ENCODE measurements around the gene ALAS1.

Gene ALAS1

GRCh38 chr3:52213901-52214300 is 15.9 kb downstream of the ALAS1 start:
- H3K36me3 ChIP-seq (ENCODE audit: control insufficient read depth in 2 of 2, insufficient read depth in 1 of 2, low read length in 2 of 2): peaks cover 21 to 72% of the 10 kb centered on the region in 2 experiments; a peak in 2 of 3 replicates

GRCh38 chr3:52215351-52215750 is 17.4 kb downstream of the ALAS1 start:
- peaks cover 8 to 57% of the 10 kb centered on the region in 2 experiments; a peak in 2 of 3 replicates for H3K36me3 ChIP-seq (ENCODE audit: control insufficient read depth in 2 of 2, insufficient read depth in 1 of 2, low read length in 2 of 2)
- POLR2A ChIA-PET: no interaction called here
- TF ChIP-seq ZNF155 (tag by site-specific recombination; IDR thresholded peaks at IDR 0.05) (no peak), ZNF777 (tag by site-specific recombination; IDR thresholded peaks at IDR 0.05; ENCODE audit: borderline replicate concordance) (no peak), ZXDB (tag by site-specific recombination; IDR thresholded peaks at IDR 0.05) (no peak), OSR2 (tag by site-specific recombination; IDR thresholded peaks at IDR 0.05) (no peak), ZNF555 (tag by site-specific recombination; conservative IDR thresholded peaks at IDR 0.05) (no peak), PRDM6 (tag by site-specific recombination; IDR thresholded peaks at IDR 0.05) (no peak), HOXC10 (CRISPR knock-in tag; IDR thresholded peaks at IDR 0.05) (no peak), ZNF433 (tag by site-specific recombination; IDR thresholded peaks at IDR 0.05; ENCODE audit: low read depth) (no peak), ZNF610 (tag by site-specific recombination; IDR thresholded peaks at IDR 0.05; ENCODE audit: borderline replicate concordance) (no peak), AEBP2 (tag by site-specific recombination; IDR thresholded peaks at IDR 0.05; ENCODE audit: borderline replicate concordance) (no peak), TSHZ1 (tag by site-specific recombination; IDR thresholded peaks at IDR 0.05; ENCODE audit: borderline replicate concordance) (no peak), PRDM1 (tag by site-specific recombination; IDR thresholded peaks at IDR 0.05) (no peak), ZNF658 (tag by site-specific recombination; IDR thresholded peaks at IDR 0.05) (no peak)

More at GRCh38 chr3:52213901-52214300, 15.9 kb downstream of the ALAS1 start:
- ChIA-PET POLR2A (no interaction called here), CTCF (no interaction called here)
- Histone ChIP-seq H3K4me1 (ENCODE audit: control insufficient read depth, insufficient read depth, low read length) (no peaks in the 10 kb centered on the region), H3K27ac (ENCODE audit: extremely low read depth, low read depth, low read length) (no peak overlapping the region), H3K4me3 (ENCODE audit: low read depth, low read length) (no peak overlapping the region), H3K9me3 (ENCODE audit: control insufficient read depth, insufficient read depth, low read depth, low read length) (no peaks in the 10 kb centered on the region)
- TF ChIP-seq PRDM1 (tag by site-specific recombination; IDR thresholded peaks at IDR 0.05) (no peak), OVOL3 (tag by site-specific recombination; IDR thresholded peaks at IDR 0.05) (no peak), ZNF433 (tag by site-specific recombination; IDR thresholded peaks at IDR 0.05; ENCODE audit: low read depth) (no peak), ZNF791 (tag by site-specific recombination; IDR thresholded peaks at IDR 0.05) (no peak), ZNF292 (tag by site-specific recombination; IDR thresholded peaks at IDR 0.05; ENCODE audit: borderline replicate concordance, low read depth) (no peak), ZSCAN4 (tag by site-specific recombination; IDR thresholded peaks at IDR 0.05) (no peak)

More at GRCh38 chr3:52215351-52215750, 17.4 kb downstream of the ALAS1 start:
- no peaks in the 10 kb centered on the region for H3K9me3 ChIP-seq (ENCODE audit: control insufficient read depth, insufficient read depth, low read depth, low read length)
- no peaks in the 10 kb centered on the region for H3K4me1 ChIP-seq (ENCODE audit: control insufficient read depth, insufficient read depth, low read length)
- CTCF ChIA-PET: interaction anchor here (0.6 to 1.1 kb wide), 2 partner anchors 16 to 122 kb away, joined by 3 read pairs; no protein-coding TSS in a partner anchor
- no peak overlapping the region for H3K4me3 ChIP-seq (ENCODE audit: low read depth, low read length)
- H3K27ac ChIP-seq (ENCODE audit: extremely low read depth, low read depth, low read length): no peak overlapping the region
